Mammary epithelial cell (primary cell): ENCODE results near the gene EXOSC5.
"Not testable (repeated sequence)": the region's sequence is repeated elsewhere in the genome, so short reads cannot be mapped to it uniquely, and the experiment has no call there.

Experiments
- CTCF ChIP-seq, 2 donors: IDR thresholded peaks in 1 of 2; conservative IDR thresholded peaks in 1 of 2; 2 replicates each; pipeline ENCODE4 v1.5.1; 2011 to 2012; ENCODE audit warnings: inconsistent platforms in 2 of 2, low read length in 2 of 2, mild to moderate bottlenecking in 2 of 2, control low read depth in 1 of 2, low read depth in 1 of 2; ENCODE audit not compliant: insufficient read depth in 1 of 2; ENCODE audit errors: extremely low read depth in 1 of 2
- EZH2 ChIP-seq: IDR thresholded peaks from 2 replicates; pipeline ENCODE4 v1.6.1; 2012; ENCODE audit warnings: low read length, inconsistent platforms, borderline replicate concordance

- not testable (repeated sequence) for TF ChIP-seq CTCF (conservative IDR thresholded peaks at IDR 0.05 in 1 of 2, IDR thresholded peaks at IDR 0.05 in 1 of 2; ENCODE audit: extremely low read depth in 1 of 2, insufficient read depth in 1 of 2, low read depth in 1 of 2, low read length in 2 of 2); EZH2
These were observed 50.2 kb downstream of the EXOSC5 start for GRCh38 chr19:41346916-41347315.
